Stimulated activated CD4-positive, alpha-beta T cell treated with anti-CD3 and anti-CD28 coated beads, Interleukin-1b, Interleukin-23, amount 100 ng/mL, for 1 hour (primary cell): ENCODE data around the gene DCDC1.

Source experiments
- DNase-seq, 2 donors: peaks; one replicate each; pipeline ENCODE4 v3.0.0-alpha.2; 2020; ENCODE audit warnings: low read depth in 2 of 2

DCDC1 gene

GRCh38 chr11:30914143-30914762 is 455.3 kb downstream of the DCDC1 start:
- no peak for DNase-seq

- no peak for DNase-seq
These were observed 458.3 kb downstream of the DCDC1 start for GRCh38 chr11:30911247-30911646.

- no peak for DNase-seq
These were observed 460.7 kb downstream of the DCDC1 start for GRCh38 chr11:30908857-30909256.

- DNase-seq: no peak
These were observed 461.3 kb downstream of the DCDC1 start for GRCh38 chr11:30908272-30908671.

- DNase-seq: no peak
These were observed 466.6 kb downstream of the DCDC1 start for GRCh38 chr11:30902929-30903328.

GRCh38 chr11:30895046-30895445 is 474.5 kb downstream of the DCDC1 start:
- DNase-seq: no peak

- DNase-seq: no peak
These were observed 476.2 kb downstream of the DCDC1 start for GRCh38 chr11:30893318-30893717.

GRCh38 chr11:30889143-30889794 is 480.3 kb downstream of the DCDC1 start:
- DNase-seq: no peak

- no peak for DNase-seq
These were observed 490.1 kb downstream of the DCDC1 start for GRCh38 chr11:30879322-30880005.

- no peak for DNase-seq
These were observed 491.1 kb downstream of the DCDC1 start for GRCh38 chr11:30878400-30878799.

GRCh38 chr11:30876663-30877396 is 492.7 kb downstream of the DCDC1 start:
- no peak for DNase-seq

- DNase-seq: no peak
These were observed 493.3 kb downstream of the DCDC1 start for GRCh38 chr11:30876228-30876627.

GRCh38 chr11:30875806-30876205 is 493.7 kb downstream of the DCDC1 start:
- DNase-seq: no peak

- no peak for DNase-seq
These were observed 495.5 kb downstream of the DCDC1 start for GRCh38 chr11:30873924-30874610.

GRCh38 chr11:30868626-30869081 is 500.9 kb downstream of the DCDC1 start:
- DNase-seq: no peak

- DNase-seq: no peak
These were observed 506.3 kb downstream of the DCDC1 start for GRCh38 chr11:30863209-30863608.

- DNase-seq: no peak
These were observed 508.0 kb downstream of the DCDC1 start for GRCh38 chr11:30861531-30861930.

GRCh38 chr11:30861064-30861463 is 508.5 kb downstream of the DCDC1 start:
- no peak for DNase-seq

- DNase-seq: no peak
These were observed 509.4 kb downstream of the DCDC1 start for GRCh38 chr11:30860146-30860545.

- no peak for DNase-seq
These were observed 509.9 kb downstream of the DCDC1 start for GRCh38 chr11:30859669-30860068.

- no peak for DNase-seq
These were observed 514.0 kb downstream of the DCDC1 start for GRCh38 chr11:30855383-30856006.
